D341Med (cell line): ENCODE data around the gene SOHLH1.

Source experiments
- DNase-seq: peaks from one replicate; pipeline ENCODE4 v3.0.0; 2012; ENCODE audit warnings: low spot score

SOHLH1 gene

GRCh38 chr9:135728436-135729110, 29.3 kb upstream of the SOHLH1 start:
- DNase-seq, result no peak

GRCh38 chr9:135727257-135727875, 28.1 kb upstream of the SOHLH1 start:
- no peak for DNase-seq

GRCh38 chr9:135726138-135726853, 27.0 kb upstream of the SOHLH1 start:
- DNase-seq, result peak; percentile 54

- no peak for DNase-seq
Measured at GRCh38 chr9:135724186-135724787, 25.0 kb upstream of the SOHLH1 start.

- no peak for DNase-seq
Measured at GRCh38 chr9:135722365-135722764, 23.1 kb upstream of the SOHLH1 start.

GRCh38 chr9:135719472-135719871, 20.2 kb upstream of the SOHLH1 start:
- DNase-seq, result no peak

GRCh38 chr9:135718616-135719015, 19.3 kb upstream of the SOHLH1 start:
- no peak for DNase-seq

GRCh38 chr9:135717410-135717809, 18.1 kb upstream of the SOHLH1 start:
- DNase-seq, result no peak

GRCh38 chr9:135716045-135716444, 16.8 kb upstream of the SOHLH1 start:
- no peak for DNase-seq

GRCh38 chr9:135715056-135715595, 15.8 kb upstream of the SOHLH1 start:
- DNase-seq, result no peak

GRCh38 chr9:135714242-135715055, 15.2 kb upstream of the SOHLH1 start:
- DNase-seq, result no peak

GRCh38 chr9:135712613-135713295, 13.5 kb upstream of the SOHLH1 start:
- DNase-seq, result no peak

GRCh38 chr9:135711881-135712280, 12.6 kb upstream of the SOHLH1 start:
- no peak for DNase-seq

- DNase-seq, result no peak
Measured at GRCh38 chr9:135711391-135711790, 12.1 kb upstream of the SOHLH1 start.

GRCh38 chr9:135708164-135708563, 8.9 kb upstream of the SOHLH1 start:
- DNase-seq, result no peak

GRCh38 chr9:135707252-135708138, 8.2 kb upstream of the SOHLH1 start:
- no peak for DNase-seq

- no peak for DNase-seq
Measured at GRCh38 chr9:135706288-135706687, 7.0 kb upstream of the SOHLH1 start.

- no peak for DNase-seq
Measured at GRCh38 chr9:135705376-135705775, 6.1 kb upstream of the SOHLH1 start.

GRCh38 chr9:135704483-135704882, 5.2 kb upstream of the SOHLH1 start:
- no peak for DNase-seq

- no peak for DNase-seq
Measured at GRCh38 chr9:135703726-135704125, 4.4 kb upstream of the SOHLH1 start.
